IPS-NIHi11 (cell line): ENCODE data around the gene ARHGAP40.
A peak's percentile ranks its signal among the peaks of the same experiment; 100 is the strongest.
"Not testable (repeated sequence)": the region's sequence is repeated elsewhere in the genome, so short reads cannot be mapped to it uniquely, and the experiment has no call there.

Experiments
- DNase-seq: peaks from one replicate; pipeline ENCODE4 v3.0.0; 2012; ENCODE audit warnings: mixed read lengths, low spot score

ARHGAP40 gene

GRCh38 chr20:38588303-38588702 is 13.3 kb upstream of the ARHGAP40 start:
- no peak for DNase-seq

DNA sequence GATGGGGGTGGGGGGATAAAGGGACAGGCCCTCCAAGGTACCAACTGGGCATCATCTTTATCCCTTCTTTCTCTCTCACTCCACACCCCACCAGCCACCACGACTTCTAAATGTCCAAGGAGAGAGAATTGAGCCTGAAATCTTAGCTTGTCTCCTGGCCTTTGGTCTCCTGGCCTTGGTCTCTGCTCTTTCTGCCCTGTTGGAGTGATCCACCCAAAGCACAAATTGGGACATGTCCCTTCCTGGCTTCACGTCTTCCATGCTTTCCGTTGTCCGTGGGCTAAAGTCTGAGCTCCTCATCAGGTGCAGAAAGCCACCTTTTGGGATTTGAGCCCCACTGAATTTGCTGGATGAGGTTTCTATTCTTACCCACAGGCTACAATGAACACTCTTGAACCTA is 12.3 kb upstream of the ARHGAP40 start:
- no peak for DNase-seq

- DNase-seq, result no peak
These were observed 11.5 kb upstream of the ARHGAP40 start for GRCh38 chr20:38589967-38590675.

DNA sequence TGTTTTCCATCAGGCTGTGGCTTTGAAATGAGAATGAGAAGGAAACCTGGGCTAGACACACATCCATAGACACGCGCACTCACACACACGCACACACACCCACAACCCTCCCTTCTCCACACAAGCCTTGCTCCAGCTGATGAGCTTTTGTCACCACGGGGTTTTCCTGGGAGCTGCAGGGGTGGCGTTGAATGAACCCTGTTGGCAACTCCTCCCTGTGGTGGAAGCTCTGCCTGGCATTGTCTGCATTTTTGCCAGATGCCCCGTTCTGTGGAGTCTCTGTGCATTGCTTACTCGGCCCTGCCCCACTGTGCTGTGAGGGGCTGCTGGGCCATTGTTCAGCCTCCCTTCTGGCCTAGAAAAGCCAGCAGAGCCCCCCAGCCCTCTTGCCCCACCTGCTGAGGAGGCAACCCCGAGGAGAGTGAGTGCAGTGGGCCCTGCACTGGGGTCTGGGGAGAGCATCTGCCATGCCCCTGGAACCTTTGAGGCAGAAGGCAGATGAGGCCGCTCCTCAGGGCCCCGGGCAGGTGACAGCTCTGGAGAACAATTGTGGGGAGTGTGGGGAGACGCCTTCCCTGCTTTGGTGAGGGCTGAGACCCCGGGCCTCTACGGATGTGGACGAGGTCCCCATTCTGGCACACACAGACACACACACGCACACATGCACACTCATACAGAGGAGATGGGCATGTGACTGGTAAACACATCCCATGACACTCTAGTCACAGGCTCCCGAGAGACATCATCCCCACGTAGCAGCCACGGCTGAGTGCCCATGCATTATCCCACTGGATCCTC is 10.7 kb upstream of the ARHGAP40 start:
- no peak for DNase-seq

GRCh38 chr20:38591474-38592410 is 9.9 kb upstream of the ARHGAP40 start:
- no peak for DNase-seq

GRCh38 chr20:38592411-38592790 is 9.2 kb upstream of the ARHGAP40 start:
- DNase-seq, result not testable (repeated sequence)

- not testable (repeated sequence) for DNase-seq
These were observed 7.3 kb upstream of the ARHGAP40 start for GRCh38 chr20:38594281-38594680.

DNA sequence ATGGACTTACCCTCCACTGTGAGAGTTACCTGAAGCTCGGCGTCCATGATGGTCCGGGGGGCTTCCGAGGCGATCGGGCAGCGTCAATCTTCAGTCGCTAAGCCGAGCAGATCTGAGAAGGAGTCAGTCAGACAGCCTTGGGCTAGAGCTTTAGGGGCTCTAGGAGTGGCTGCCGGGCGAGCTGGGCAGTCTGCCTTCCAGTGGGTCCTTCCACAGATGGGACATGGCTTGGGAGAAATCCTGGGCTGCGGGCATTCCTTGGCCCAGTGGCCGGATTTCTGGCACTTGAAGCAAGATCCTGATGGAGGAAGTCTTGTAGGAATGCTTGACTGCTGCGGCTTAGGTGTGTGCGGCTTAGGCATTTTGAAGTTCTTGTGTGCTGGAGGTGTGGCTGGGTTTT is 5.7 kb upstream of the ARHGAP40 start:
- DNase-seq, result not testable (repeated sequence)

DNA sequence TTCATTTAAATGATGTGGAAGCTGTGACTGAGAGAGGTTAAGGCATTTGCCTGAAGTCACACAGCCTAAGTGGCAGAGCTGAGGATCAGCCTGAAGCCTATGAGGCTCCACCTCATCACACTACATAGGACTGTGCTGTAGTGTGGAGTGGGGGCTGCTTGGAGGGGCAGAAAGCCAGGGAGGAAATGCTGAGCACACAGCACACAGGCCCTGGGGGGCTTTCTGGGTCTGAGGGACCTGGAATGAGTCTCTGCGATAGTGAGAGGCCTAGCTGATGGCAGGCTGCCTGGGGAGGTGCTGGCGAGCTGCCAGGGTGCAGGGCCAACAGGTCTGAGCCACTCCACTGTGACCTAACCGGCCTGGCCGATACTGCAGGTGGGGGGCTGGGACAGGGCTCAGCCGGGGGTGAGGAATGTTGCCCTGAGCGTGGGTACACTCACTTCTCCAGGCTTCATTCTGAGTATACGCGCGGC is 2.2 kb upstream of the ARHGAP40 start:
- peak; percentile 70 for DNase-seq

DNA sequence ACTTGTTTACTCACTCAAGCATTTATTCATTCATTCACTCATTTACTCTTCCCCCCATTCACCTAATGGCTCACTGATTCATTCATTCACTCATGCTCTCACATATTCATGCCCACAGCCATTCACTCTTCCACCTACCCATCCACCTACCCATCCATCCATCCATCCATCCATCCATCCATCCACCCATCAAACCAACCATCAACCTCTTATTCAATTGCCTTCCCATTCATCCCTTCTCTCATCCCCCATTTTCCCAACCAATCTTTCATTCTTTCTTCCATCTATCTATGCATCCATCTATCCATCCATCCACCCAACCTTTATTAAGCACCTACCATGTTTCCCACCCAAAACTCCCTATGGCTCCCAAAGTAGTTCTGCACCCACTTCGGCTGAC is 1.6 kb upstream of the ARHGAP40 start:
- no peak for DNase-seq

- DNase-seq, result no peak
These were observed 574 bp downstream of the ARHGAP40 start for GRCh38 chr20:38602185-38602581.

DNA sequence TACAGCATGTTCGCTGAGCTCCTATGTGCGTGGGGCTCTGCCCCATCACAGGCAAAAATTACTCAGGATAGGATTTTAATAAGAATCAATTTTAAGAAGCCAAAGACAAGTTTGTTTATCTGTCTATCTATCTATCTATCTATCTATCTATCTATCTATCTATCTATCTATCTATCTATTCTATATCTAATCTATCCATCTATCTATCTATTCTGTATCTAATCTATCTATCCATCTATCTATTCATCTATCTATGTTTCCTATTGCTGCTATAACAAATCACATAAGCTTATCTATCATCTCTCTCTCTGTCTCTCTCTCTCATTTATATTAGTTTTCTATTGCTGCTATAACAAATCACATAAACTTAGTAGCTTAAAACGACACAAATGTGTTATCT is 1.7 kb downstream of the ARHGAP40 start:
- no peak for DNase-seq

GRCh38 chr20:38604873-38605303 is 3.3 kb downstream of the ARHGAP40 start:
- DNase-seq, result peak; percentile 35

DNA sequence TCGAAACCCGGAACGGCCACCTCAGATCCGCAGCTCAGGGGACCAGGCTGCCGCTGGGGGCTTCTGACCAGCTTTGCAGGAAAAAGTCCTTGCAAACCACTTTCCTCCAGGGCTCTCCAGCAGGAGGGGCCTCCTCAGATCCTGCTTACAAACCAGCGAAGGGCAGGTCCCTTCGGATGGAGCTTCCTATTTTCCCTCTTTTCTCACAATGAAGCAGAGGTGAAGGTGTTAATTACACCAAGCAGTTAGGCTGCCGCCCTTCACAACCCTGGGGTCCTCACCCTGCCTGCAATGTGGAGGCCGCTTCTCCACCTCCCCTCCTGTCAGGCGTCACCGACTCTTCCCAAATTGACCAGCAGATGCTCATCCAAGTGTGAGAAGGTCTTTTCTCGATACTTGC is 5.7 kb downstream of the ARHGAP40 start:
- DNase-seq, result no peak

GRCh38 chr20:38608188-38608587 is 6.6 kb downstream of the ARHGAP40 start:
- DNase-seq, result no peak

DNA sequence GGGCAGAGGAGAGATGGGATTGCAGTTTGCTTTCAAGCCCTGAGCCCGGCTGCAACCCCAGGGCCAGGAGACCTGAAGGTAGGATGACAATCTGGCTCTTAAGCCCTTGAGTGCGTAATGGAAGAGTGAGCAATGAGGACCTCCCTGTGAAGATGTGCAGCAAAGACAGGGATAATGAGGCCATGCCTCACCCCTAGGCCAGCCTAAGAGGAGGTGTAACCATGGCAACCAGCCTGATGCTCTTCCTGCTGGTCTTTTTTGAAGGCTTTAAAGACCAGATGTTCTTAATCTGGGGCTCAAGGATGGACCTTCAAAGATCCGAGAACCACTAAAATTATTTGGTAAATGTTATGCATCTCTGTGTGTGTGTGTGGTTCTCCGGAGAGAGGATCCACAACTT is 8.2 kb downstream of the ARHGAP40 start:
- no peak for DNase-seq

DNA sequence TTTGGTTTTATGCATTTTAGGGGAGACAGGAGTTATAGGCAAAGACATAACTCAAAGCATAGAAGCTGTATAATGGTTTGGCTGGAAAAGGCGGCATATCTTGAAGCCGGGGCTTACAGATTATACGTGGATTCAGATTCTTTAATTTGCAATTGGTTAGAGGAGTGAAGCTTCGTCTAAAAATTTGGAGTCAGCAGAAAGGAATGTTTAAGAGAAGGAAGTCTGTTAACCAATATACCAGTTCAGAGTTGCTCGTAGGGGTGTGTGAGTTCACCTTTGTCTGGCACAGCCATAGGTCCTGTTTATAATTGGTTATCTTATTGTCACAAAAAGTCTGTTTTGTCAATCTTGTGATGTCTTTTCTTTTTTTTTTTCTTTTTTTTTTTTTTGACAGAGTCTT is 8.9 kb downstream of the ARHGAP40 start:
- DNase-seq, result no peak

GRCh38 chr20:38612751-38613515 is 11.3 kb downstream of the ARHGAP40 start:
- peak; percentile 48 for DNase-seq

GRCh38 chr20:38615283-38615682 is 13.7 kb downstream of the ARHGAP40 start:
- DNase-seq, result no peak

DNA sequence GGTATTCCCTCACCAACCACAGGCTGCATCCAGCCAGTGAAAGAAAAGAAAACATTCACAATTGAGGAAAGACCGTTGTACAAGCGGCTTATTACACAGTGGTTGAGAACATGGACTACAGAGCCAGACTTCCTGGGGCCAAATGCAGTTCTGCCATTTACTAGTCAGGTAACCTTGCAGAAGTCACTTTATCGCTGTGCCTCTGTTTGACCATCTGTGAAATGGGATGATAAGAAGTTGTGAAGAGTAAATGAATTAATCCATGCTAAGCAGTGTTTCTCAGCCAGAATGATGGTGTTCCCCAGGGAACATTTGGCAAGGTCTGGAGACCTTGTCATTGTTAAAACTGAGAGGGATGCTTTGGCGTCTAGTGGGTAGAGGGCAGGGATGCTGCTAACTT is 14.8 kb downstream of the ARHGAP40 start:
- DNase-seq, result no peak

- DNase-seq, result peak; percentile 57
These were observed 15.6 kb downstream of the ARHGAP40 start for GRCh38 chr20:38617011-38617829.
